HEK293 (cell line): ENCODE results near the gene PHYH.
A peak's percentile ranks its signal among the peaks of the same experiment; 100 is the strongest.

Experiments used
- BCL11A ChIP-seq: fragments of 450-650 bp; formaldehyde crosslinking; IDR thresholded peaks from 2 replicates; pipeline ENCODE4 v1.5.1; 2016; ENCODE audit warnings: low read depth, missing biosample characterization, missing genetic modification characterization
- PATZ1 ChIP-seq: fragments of 450-650 bp; formaldehyde crosslinking; IDR thresholded peaks from 2 replicates; pipeline ENCODE4 v1.5.1; 2016; ENCODE audit warnings: missing biosample characterization, missing genetic modification characterization
- SCRT1 ChIP-seq: fragments of 450-650 bp; formaldehyde crosslinking; IDR thresholded peaks from 2 replicates; pipeline ENCODE4 v1.5.1; 2016; ENCODE audit warnings: missing biosample characterization, missing genetic modification characterization, borderline replicate concordance
- SP2 ChIP-seq: fragments of 450-650 bp; formaldehyde crosslinking; IDR thresholded peaks from 2 replicates; pipeline ENCODE4 v1.5.1; 2016; ENCODE audit warnings: missing biosample characterization, missing genetic modification characterization
- TCF7L2 ChIP-seq: IDR thresholded peaks from 2 replicates; pipeline ENCODE4 v1.6.1; 2011; ENCODE audit warnings: low read depth, mild to moderate bottlenecking, inconsistent platforms, low read length, moderate library complexity, borderline replicate concordance
- ZNF335 ChIP-seq: fragments of 450-650 bp; formaldehyde crosslinking; conservative IDR thresholded peaks from 2 replicates; pipeline ENCODE4 v1.5.1; 2016; ENCODE audit warnings: missing biosample characterization, missing genetic modification characterization
- ZNF449 ChIP-seq: fragments of 450-650 bp; formaldehyde crosslinking; IDR thresholded peaks from 2 replicates; pipeline ENCODE4 v1.5.1; 2017; ENCODE audit warnings: missing biosample characterization, mild to moderate bottlenecking, missing genetic modification characterization, moderate library complexity
- ZNF707 ChIP-seq: fragments of 450-650 bp; formaldehyde crosslinking; IDR thresholded peaks from 2 replicates; pipeline ENCODE4 v1.5.1; 2016; ENCODE audit warnings: missing biosample characterization, missing genetic modification characterization
- ZNF768 ChIP-seq: fragments of 450-650 bp; formaldehyde crosslinking; IDR thresholded peaks from 2 replicates; pipeline ENCODE4 v1.5.1; 2018; ENCODE audit warnings: missing biosample characterization, mild to moderate bottlenecking, missing genetic modification characterization
- TF ChIP-seq, protein P1 (sequence below): fragments of 450-650 bp; formaldehyde crosslinking; IDR thresholded peaks from 2 replicates; pipeline ENCODE4 v1.5.1; 2016; ENCODE audit warnings: missing biosample characterization, missing genetic modification characterization
- TF ChIP-seq, protein P2 (sequence below): fragments of 450-650 bp; formaldehyde crosslinking; IDR thresholded peaks from 2 replicates; pipeline ENCODE4 v1.5.1; 2017; ENCODE audit warnings: missing biosample characterization, missing genetic modification characterization

DNA sequence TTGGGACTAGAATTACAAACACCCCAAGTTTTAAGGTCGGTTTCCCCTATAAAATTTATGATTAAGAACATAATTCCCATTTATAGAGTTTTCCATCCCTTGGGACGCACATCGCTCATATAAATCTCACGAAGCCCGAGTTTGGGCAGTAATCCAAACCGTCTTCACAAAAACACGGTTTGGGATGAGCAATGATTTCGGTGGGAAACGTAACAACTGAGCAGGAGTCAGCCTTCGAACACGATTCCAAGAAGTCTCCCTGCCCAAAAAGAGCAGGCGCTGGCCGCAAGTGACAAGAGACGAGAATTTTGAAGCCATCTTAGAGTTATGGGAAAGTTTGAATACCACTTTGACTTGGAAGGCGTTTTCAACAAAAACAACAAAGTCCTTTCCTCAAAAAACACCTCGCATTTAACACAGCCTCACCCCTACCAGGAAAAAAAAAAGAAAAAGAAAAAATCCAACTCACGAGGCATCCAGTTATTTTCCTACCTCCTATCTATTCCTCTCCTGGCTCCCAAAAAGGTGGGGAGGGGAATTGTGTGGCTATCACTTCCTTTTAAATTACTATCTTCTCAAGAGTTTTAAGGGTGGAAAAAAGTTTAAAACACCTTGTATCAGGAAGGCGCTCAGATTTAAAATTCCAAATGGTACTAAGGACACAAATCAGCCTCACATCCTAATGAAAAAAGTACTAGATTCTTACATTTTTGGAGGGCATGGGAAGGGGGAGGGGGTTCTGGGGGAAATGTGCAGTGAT is 46.6 kb upstream of the PHYH start:
- TF ChIP-seq TCF7L2 (no peak), SCRT1 (no peak), SP2 (no peak), BCL11A (tag by site-specific recombination) (no peak), ZNF335 (tag by site-specific recombination) (peak; percentile 63), ZNF768 (tag by site-specific recombination) (no peak), PATZ1 (tag by site-specific recombination) (no peak), ZNF449 (tag by site-specific recombination) (no peak), ZNF707 (tag by site-specific recombination) (no peak)
- TF ChIP-seq, protein P1, sequence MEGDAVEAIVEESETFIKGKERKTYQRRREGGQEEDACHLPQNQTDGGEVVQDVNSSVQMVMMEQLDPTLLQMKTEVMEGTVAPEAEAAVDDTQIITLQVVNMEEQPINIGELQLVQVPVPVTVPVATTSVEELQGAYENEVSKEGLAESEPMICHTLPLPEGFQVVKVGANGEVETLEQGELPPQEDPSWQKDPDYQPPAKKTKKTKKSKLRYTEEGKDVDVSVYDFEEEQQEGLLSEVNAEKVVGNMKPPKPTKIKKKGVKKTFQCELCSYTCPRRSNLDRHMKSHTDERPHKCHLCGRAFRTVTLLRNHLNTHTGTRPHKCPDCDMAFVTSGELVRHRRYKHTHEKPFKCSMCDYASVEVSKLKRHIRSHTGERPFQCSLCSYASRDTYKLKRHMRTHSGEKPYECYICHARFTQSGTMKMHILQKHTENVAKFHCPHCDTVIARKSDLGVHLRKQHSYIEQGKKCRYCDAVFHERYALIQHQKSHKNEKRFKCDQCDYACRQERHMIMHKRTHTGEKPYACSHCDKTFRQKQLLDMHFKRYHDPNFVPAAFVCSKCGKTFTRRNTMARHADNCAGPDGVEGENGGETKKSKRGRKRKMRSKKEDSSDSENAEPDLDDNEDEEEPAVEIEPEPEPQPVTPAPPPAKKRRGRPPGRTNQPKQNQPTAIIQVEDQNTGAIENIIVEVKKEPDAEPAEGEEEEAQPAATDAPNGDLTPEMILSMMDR (tag by site-specific recombination), result no peak
- TF ChIP-seq, protein P2, sequence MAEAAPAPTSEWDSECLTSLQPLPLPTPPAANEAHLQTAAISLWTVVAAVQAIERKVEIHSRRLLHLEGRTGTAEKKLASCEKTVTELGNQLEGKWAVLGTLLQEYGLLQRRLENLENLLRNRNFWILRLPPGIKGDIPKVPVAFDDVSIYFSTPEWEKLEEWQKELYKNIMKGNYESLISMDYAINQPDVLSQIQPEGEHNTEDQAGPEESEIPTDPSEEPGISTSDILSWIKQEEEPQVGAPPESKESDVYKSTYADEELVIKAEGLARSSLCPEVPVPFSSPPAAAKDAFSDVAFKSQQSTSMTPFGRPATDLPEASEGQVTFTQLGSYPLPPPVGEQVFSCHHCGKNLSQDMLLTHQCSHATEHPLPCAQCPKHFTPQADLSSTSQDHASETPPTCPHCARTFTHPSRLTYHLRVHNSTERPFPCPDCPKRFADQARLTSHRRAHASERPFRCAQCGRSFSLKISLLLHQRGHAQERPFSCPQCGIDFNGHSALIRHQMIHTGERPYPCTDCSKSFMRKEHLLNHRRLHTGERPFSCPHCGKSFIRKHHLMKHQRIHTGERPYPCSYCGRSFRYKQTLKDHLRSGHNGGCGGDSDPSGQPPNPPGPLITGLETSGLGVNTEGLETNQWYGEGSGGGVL (tag by site-specific recombination), result no peak
